T-cell (primary cell): ENCODE measurements around the gene MLST8. TPM values are rescaled to one million over a fixed set of nuclear protein-coding genes. Genes with fewer than 3 reads are reported as not detected.
A peak's percentile ranks its signal among the peaks of the same experiment; 100 is the strongest.

Experiments used
- ATAC-seq, 4 experiments: fragments of 200-7000 bp in 3 of 4; fragments of 150-1000 bp in 1 of 4; cut with Tn5 transposase; replicated peaks in 1 of 4; 1 replicate in 3 of 4; 2 replicates in 1 of 4; pipeline ENCODE4 v1.10.0; 2021; ENCODE audit warnings: moderate library complexity in 3 of 4, mild to moderate bottlenecking in 2 of 4, moderate number of reproducible peaks in 1 of 4
- CTCF ChIA-PET, 2 donors: fragments of 300-600 bp; sonication (Branson Sonifier 250); formaldehyde crosslinking; loops; one replicate each; lab custom pipeline; 2022; ENCODE audit warnings: antibody characterized with exemption in 2 of 2; lab: Charles Lee
- POLR2A ChIA-PET, 2 donors: fragments of 300-600 bp; sonication (Branson Sonifier 250); formaldehyde crosslinking; loops; one replicate each; lab custom pipeline; 2022; ENCODE audit warnings: antibody characterized with exemption in 2 of 2; lab: Charles Lee
- DNase-seq, 35 experiments: peaks; one replicate each; pipeline versions ENCODE4 v3.0.0 to v3.0.0-alpha.2; 2013 to 2023
- H3K27ac ChIP-seq: one replicate; pipeline ENCODE4 v1.5.1; 2013; ENCODE audit warnings: low read length
- H3K27me3 ChIP-seq, 2 experiments: replicated peaks in 1 of 2; 1 replicate in 1 of 2; 2 replicates in 1 of 2; pipeline versions ENCODE4 v1.6.1 to v1.7.0; 2013; ENCODE audit warnings: low read length in 1 of 2, mixed read lengths in 1 of 2; ENCODE audit not compliant: control insufficient read depth in 2 of 2, insufficient read depth in 2 of 2; ENCODE audit errors: extremely low read depth in 1 of 2
- H3K36me3 ChIP-seq, 2 donors: 1 replicate in 1 of 2; 2 replicates in 1 of 2; pipeline versions ENCODE4 v1.6.1 to v1.7.0; 2013; ENCODE audit warnings: low read length in 1 of 2; ENCODE audit not compliant: control insufficient read depth in 2 of 2, insufficient read depth in 1 of 2; ENCODE audit errors: extremely low read depth in 1 of 2
- H3K4me1 ChIP-seq, 2 experiments: 1 replicate in 1 of 2; 2 replicates in 1 of 2; pipeline versions ENCODE4 v1.6.1 to v1.7.0; 2013; ENCODE audit warnings: low read length in 2 of 2, mixed read lengths in 1 of 2; ENCODE audit not compliant: insufficient read depth in 2 of 2, control insufficient read depth in 1 of 2; ENCODE audit errors: extremely low read depth in 1 of 2
- H3K4me3 ChIP-seq, 2 donors: 1 replicate in 1 of 2; 2 replicates in 1 of 2; pipeline versions ENCODE4 v1.5.1 to v1.7.0; 2013; ENCODE audit warnings: mild to moderate bottlenecking in 2 of 2, low read length in 1 of 2, moderate library complexity in 1 of 2; ENCODE audit not compliant: control insufficient read depth in 1 of 2; ENCODE audit errors: extremely low read depth in 1 of 2
- H3K9me3 ChIP-seq: 2 replicates; pipeline ENCODE4 v1.7.0; 2013
- H3K27ac Mint-ChIP-seq, 2 donors: one replicate each; pipeline ENCODE4 v1.8.0; 2020 to 2021; ENCODE audit warnings: mild to moderate bottlenecking in 2 of 2, mixed read lengths in 2 of 2
- H3K27me3 Mint-ChIP-seq, 2 donors: one replicate each; pipeline ENCODE4 v1.8.0; 2021 to 2022; ENCODE audit warnings: mixed read lengths in 2 of 2
- H3K36me3 Mint-ChIP-seq: one replicate; pipeline ENCODE4 v1.8.0; 2021; ENCODE audit warnings: mixed read lengths
- H3K4me1 Mint-ChIP-seq, 3 donors: one replicate each; pipeline ENCODE4 v1.8.0; 2020 to 2022; ENCODE audit warnings: mixed read lengths in 3 of 3, mild to moderate bottlenecking in 1 of 3
- H3K4me3 Mint-ChIP-seq, 3 donors: one replicate each; pipeline ENCODE4 v1.8.0; 2020 to 2022; ENCODE audit warnings: mild to moderate bottlenecking in 3 of 3, mixed read lengths in 3 of 3, moderate library complexity in 3 of 3
- H3K9me3 Mint-ChIP-seq, 3 donors: one replicate each; pipeline ENCODE4 v1.8.0; 2020 to 2022; ENCODE audit warnings: mixed read lengths in 3 of 3
- WGBS: methylation state at CpG from one replicate; pipeline ENCODE4 v1.1.5; 2013; ENCODE audit warnings: missing lambda C conversion rate; ENCODE audit not compliant: insufficient coverage; 5-methylcytosine and 5-hydroxymethylcytosine counted together
- total RNA-seq, 35 experiments: library from RNA in 6 of 35; stranded (reverse) in 6 of 35; fragments of 120-200 nt in 1 of 35; gene quantifications; one replicate each; pipeline versions ENCODE4 v1.2.1 to v1.2.4 and lab custom pipeline; 2013 to 2026

MLST8 gene
- total RNA-seq, 5 donors from 2014 or later (not counting 1 experiment from before 2014, with no cell fraction given), result 26.2 to 32.5 (median 30.2) TPM

DNA sequence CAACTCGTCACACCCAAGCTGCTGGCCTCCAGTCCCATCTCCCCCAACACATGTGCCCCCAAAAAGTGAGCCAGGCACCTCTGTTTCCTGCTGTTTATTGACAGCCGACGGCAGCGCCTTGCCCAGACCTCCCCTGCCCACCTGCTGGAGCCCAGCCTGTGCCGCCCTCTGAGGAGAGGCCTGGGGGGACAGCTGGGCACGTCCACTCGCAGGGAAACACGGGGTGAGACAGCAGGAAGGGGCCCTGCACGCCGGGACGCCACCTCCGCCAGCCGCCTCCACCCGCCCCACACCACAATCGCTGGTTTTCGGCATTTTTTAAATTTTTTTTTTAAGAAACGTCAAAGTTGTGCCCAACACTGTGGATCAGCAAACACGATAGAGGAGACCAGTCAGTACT lies 28.2 kb upstream of the MLST8 start:
- H3K9me3 Mint-ChIP-seq, result no peaks in the 10 kb centered on the region
- Histone ChIP-seq H3K27ac (no peak overlapping the region), H3K4me3 (no peak overlapping the region), H3K27me3 (no peaks in the 10 kb centered on the region), H3K4me1 (peaks cover 0 to 3% of the 10 kb centered on the region in 2 experiments), H3K9me3 (no peaks in the 10 kb centered on the region), H3K36me3 (peaks cover 18 to 26% of the 10 kb centered on the region in 2 donors)
- H3K4me1 Mint-ChIP-seq, result peaks cover 0 to 1% (median 0%) of the 10 kb centered on the region in 3 donors
- ATAC-seq (no peak), DNase-seq (no peak)
- no peak overlapping the region for H3K27ac Mint-ChIP-seq
- H3K36me3 Mint-ChIP-seq, result peaks cover 14% of the 10 kb centered on the region
- H3K4me3 Mint-ChIP-seq, result no peak overlapping the region
- 93% methylated on average over 11 of the region's 18 CpGs for WGBS
- no peaks in the 10 kb centered on the region for H3K27me3 Mint-ChIP-seq
- CTCF ChIA-PET, result no interaction called here
- POLR2A ChIA-PET, result no interaction called here

GRCh38 chr16:2177561-2177960 lies 27.7 kb upstream of the MLST8 start:
- H3K4me1 ChIP-seq, result peaks cover 0 to 6% of the 10 kb centered on the region in 2 experiments
- DNase-seq (no peak), ATAC-seq (no peak)
- no peak overlapping the region for H3K27ac ChIP-seq
- Mint-ChIP-seq H3K9me3 (no peaks in the 10 kb centered on the region), H3K4me3 (no peak overlapping the region), H3K4me1 (peaks cover 0 to 1% (median 0%) of the 10 kb centered on the region in 3 donors), H3K36me3 (peaks cover 14% of the 10 kb centered on the region), H3K27ac (no peak overlapping the region), H3K27me3 (no peaks in the 10 kb centered on the region)
- H3K4me3 ChIP-seq, result no peak overlapping the region
- H3K9me3 ChIP-seq, result no peaks in the 10 kb centered on the region
- POLR2A ChIA-PET, result no interaction called here
- peaks cover 17 to 26% of the 10 kb centered on the region in 2 donors for H3K36me3 ChIP-seq
- CTCF ChIA-PET, result interaction anchor here in 1 of 2 donors (0.5 kb wide), 1 partner anchor 201 kb away, joined by 3 read pairs; no protein-coding TSS in a partner anchor
- WGBS, result 100% methylated on average over 6 of the region's 20 CpGs
- H3K27me3 ChIP-seq, result no peaks in the 10 kb centered on the region

DNA sequence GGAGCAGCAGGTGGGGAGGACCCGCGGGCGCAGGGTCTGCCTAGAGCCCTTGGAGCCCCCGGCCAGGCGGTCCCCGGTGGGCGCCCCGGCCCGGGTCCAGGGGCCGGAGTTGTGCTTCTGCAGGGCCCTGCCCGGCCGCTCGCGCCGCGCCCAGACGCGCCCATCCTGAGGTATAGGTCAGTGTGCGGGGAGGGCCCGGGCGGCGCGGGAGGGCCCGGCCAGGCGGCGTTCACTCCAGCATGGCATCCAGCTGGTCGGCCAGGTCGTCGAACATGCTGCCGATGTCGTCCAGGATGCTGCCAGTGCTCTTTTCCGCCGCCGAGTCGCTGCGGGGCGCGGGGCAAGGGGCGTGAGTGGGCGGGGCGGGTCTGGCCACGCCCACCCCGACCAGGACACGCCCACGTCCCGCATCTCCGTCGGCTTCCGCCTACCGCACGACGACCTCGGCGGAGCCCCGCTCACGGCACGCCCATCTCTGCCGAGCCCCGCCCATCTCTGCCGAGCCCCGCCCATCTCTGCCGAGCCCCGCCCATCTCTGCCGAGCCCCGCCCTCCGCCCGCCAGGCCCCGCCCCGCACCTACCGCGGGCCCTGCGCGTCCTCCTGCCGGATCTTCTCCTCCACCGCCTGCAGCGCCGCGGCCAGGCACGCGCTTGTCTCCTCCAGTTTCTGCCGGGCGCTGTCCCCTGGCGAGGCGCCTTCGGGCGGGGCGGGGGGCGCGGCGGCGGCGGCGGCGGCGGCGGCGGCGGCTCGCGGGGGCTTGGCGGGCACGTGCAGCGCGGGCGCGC lies 26.7 kb upstream of the MLST8 start:
- Mint-ChIP-seq H3K4me3 (no peak overlapping the region), H3K9me3 (no peaks in the 10 kb centered on the region), H3K4me1 (peaks cover 0 to 1% (median 0%) of the 10 kb centered on the region in 3 donors), H3K36me3 (peaks cover 14% of the 10 kb centered on the region), H3K27ac (no peak overlapping the region), H3K27me3 (no peaks in the 10 kb centered on the region)
- POLR2A ChIA-PET, result no interaction called here
- Histone ChIP-seq H3K4me1 (peaks cover 0 to 6% of the 10 kb centered on the region in 2 experiments), H3K36me3 (peaks cover 11 to 24% of the 10 kb centered on the region in 2 donors), H3K9me3 (no peaks in the 10 kb centered on the region), H3K27me3 (no peaks in the 10 kb centered on the region), H3K27ac (no peak overlapping the region), H3K4me3 (no peak overlapping the region)
- WGBS, result 53% methylated on average over 102 of the region's 106 CpGs
- DNase-seq (peak in 28 of 35 experiments; percentile 10 to 56 (median 28)), ATAC-seq (peak; percentile 58 to 87 (median 67))
- CTCF ChIA-PET, result no interaction called here

GRCh38 chr16:2179107-2179501 lies 26.1 kb upstream of the MLST8 start:
- Histone ChIP-seq H3K27ac (no peak overlapping the region), H3K9me3 (no peaks in the 10 kb centered on the region), H3K4me1 (peaks cover 0 to 6% of the 10 kb centered on the region in 2 experiments), H3K36me3 (peaks cover 11 to 20% of the 10 kb centered on the region in 2 donors), H3K27me3 (no peaks in the 10 kb centered on the region), H3K4me3 (no peak overlapping the region)
- Mint-ChIP-seq H3K36me3 (peaks cover 10% of the 10 kb centered on the region), H3K27me3 (no peaks in the 10 kb centered on the region), H3K9me3 (no peaks in the 10 kb centered on the region), H3K4me3 (no peak overlapping the region), H3K4me1 (peaks cover 0 to 1% (median 0%) of the 10 kb centered on the region in 3 donors), H3K27ac (no peak overlapping the region)
- POLR2A ChIA-PET, result no interaction called here
- 58% methylated on average over 22 of the region's 50 CpGs for WGBS
- peak in 1 of 4 experiments; percentile 13 for ATAC-seq
- no peak for DNase-seq
- CTCF ChIA-PET, result no interaction called here

DNA sequence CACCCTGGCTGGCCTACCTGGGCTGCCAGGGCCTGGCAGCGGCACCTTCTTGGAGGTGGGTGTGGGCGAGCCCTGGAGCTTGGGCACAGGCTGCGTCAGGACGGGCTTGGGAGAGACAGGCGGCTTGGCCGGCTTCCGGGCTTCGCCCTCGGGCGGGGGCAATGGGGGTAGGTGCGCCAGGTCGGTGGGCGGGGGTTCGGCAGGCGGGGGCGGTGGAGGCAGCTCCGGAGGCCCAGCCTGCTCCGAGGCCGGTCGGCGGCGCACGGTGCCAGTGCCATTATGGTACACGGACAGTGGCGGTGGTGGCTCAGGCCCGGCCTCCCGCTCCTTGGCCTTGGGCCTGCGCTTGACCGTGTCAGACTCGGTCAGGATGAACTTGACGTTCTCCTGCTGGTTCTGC lies 25.7 kb upstream of the MLST8 start:
- peaks cover 0 to 1% (median 0%) of the 10 kb centered on the region in 3 donors for H3K4me1 Mint-ChIP-seq
- CTCF ChIA-PET, result no interaction called here
- no peaks in the 10 kb centered on the region for H3K27me3 Mint-ChIP-seq
- 98% methylated on average over 27 of the region's 31 CpGs for WGBS
- DNase-seq (no peak), ATAC-seq (no peak)
- H3K9me3 Mint-ChIP-seq, result no peaks in the 10 kb centered on the region
- Histone ChIP-seq H3K4me3 (no peak overlapping the region), H3K27me3 (no peaks in the 10 kb centered on the region), H3K9me3 (no peaks in the 10 kb centered on the region), H3K36me3 (peaks cover 11 to 15% of the 10 kb centered on the region in 2 donors), H3K4me1 (peaks cover 0 to 6% of the 10 kb centered on the region in 2 experiments), H3K27ac (no peak overlapping the region)
- H3K27ac Mint-ChIP-seq, result no peak overlapping the region
- H3K4me3 Mint-ChIP-seq, result no peak overlapping the region
- POLR2A ChIA-PET, result no interaction called here
- H3K36me3 Mint-ChIP-seq, result peaks cover 6% of the 10 kb centered on the region

GRCh38 chr16:2180461-2180860 lies 24.8 kb upstream of the MLST8 start:
- H3K4me3 ChIP-seq, result no peak overlapping the region
- Mint-ChIP-seq H3K4me1 (peaks cover 0 to 1% (median 0%) of the 10 kb centered on the region in 3 donors), H3K36me3 (peaks cover 6% of the 10 kb centered on the region), H3K27ac (no peak overlapping the region), H3K9me3 (no peaks in the 10 kb centered on the region), H3K27me3 (no peaks in the 10 kb centered on the region), H3K4me3 (no peak overlapping the region)
- peaks cover 7 to 8% of the 10 kb centered on the region in 2 donors for H3K36me3 ChIP-seq
- DNase-seq (no peak), ATAC-seq (no peak)
- H3K4me1 ChIP-seq, result peaks cover 0 to 6% of the 10 kb centered on the region in 2 experiments
- H3K27me3 ChIP-seq, result no peaks in the 10 kb centered on the region
- CTCF ChIA-PET, result no interaction called here
- H3K9me3 ChIP-seq, result no peaks in the 10 kb centered on the region
- WGBS, result 95% methylated on average over 43 of the region's 43 CpGs
- no peak overlapping the region for H3K27ac ChIP-seq
- POLR2A ChIA-PET, result no interaction called here
